Stimulated activated effector memory CD8-positive, alpha-beta T cell treated with anti-CD3 and anti-CD28 coated beads, Interleukin-12 subunit alpha, Interleukin-12 subunit beta, amount 100 ng/mL, for 72 hours (primary cell): ENCODE data around the gene LAPTM5.
"Not testable (repeated sequence)": the region's sequence is repeated elsewhere in the genome, so short reads cannot be mapped to it uniquely, and the experiment has no call there.

Source experiments
- ATAC-seq: fragments of 150-1000 bp; cut with Tn5 transposase; 2 replicates; pipeline ENCODE4 v1.10.0; 2021
- DNase-seq, 2 donors: peaks; one replicate each; pipeline ENCODE4 v3.0.0; 2021 to 2022; ENCODE audit warnings: low spot score in 2 of 2
- H3K27ac Mint-ChIP-seq: one replicate; pipeline ENCODE4 v1.8.0; 2022; ENCODE audit warnings: mild to moderate bottlenecking, mixed read lengths
- H3K36me3 Mint-ChIP-seq: one replicate; pipeline ENCODE4 v1.8.0; 2022; ENCODE audit warnings: mild to moderate bottlenecking, mixed read lengths
- H3K4me1 Mint-ChIP-seq: one replicate; pipeline ENCODE4 v1.8.0; 2022; ENCODE audit warnings: mixed read lengths
- H3K4me3 Mint-ChIP-seq: one replicate; pipeline ENCODE4 v1.8.0; 2022; ENCODE audit warnings: mild to moderate bottlenecking, mixed read lengths
- H3K9me3 Mint-ChIP-seq: one replicate; pipeline ENCODE4 v1.8.0; 2022; ENCODE audit warnings: mixed read lengths

LAPTM5 gene

DNA sequence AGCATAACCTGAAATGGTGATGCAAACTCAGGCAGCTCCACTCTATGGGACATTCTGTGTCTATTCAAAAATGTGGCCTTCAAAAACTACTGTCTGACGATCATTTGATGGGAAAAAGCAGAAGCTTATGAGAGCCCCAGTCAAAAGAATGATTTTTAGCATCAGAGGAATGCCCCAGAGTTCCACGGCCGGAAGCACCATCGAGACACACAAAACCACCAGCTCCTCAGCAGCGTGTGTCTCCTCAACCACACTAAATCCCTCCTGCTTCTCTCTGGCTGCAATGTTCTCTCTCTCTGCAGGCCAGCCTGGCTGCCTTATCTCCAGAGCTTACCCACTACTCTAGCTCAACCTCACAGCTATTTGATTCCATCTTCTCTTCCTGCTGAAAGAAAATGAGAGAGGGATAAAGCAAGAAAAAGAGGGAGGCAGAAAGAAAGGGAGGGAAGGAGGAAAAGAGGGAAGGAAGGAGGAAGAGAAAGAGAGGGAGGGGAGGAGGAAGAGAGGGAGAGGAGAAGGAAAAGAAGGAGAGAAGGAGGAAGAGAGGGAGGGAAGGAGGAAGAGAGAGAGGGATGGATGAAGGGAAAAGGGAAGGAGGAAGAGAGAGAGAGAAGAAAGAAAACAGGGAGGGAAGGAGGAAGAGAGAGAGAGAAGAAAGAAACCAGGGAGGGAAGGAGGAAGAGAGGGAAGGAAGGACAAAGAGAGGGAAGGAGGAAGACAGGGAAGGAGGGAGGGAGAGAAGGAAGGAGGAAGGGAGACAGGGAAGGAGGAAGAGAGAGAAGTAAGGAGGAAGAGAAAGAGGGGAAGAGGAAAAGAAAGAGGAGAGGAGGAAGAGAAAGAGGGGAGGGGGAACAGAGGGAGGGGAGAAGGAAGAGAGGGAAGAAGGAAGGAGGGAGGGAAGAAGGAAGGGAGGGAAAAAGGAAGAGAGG lies 33.5 kb upstream of the LAPTM5 start:
- Mint-ChIP-seq H3K36me3 (no peaks in the 10 kb centered on the region), H3K4me1 (peaks cover 9% of the 10 kb centered on the region), H3K27ac (peak overlapping the region; percentile 62), H3K4me3 (no peak overlapping the region), H3K9me3 (no peaks in the 10 kb centered on the region)
- ATAC-seq (peak; percentile 61), DNase-seq (no peak)

DNA sequence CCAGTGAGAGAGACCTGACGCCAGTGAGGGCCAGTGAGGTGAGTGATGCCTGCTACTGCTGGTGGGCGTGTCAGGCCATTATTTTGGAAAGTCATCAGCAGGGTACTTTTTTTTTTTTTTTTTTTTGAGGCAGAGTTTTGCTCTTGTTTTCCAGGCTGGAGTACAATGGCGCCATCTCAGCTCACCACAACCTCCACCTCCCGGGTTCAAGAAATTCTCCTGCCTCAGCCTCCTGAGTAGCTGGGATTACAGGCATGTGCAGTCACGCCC lies 32.6 kb upstream of the LAPTM5 start:
- not testable (repeated sequence) for H3K27ac Mint-ChIP-seq, H3K9me3 Mint-ChIP-seq

DNA sequence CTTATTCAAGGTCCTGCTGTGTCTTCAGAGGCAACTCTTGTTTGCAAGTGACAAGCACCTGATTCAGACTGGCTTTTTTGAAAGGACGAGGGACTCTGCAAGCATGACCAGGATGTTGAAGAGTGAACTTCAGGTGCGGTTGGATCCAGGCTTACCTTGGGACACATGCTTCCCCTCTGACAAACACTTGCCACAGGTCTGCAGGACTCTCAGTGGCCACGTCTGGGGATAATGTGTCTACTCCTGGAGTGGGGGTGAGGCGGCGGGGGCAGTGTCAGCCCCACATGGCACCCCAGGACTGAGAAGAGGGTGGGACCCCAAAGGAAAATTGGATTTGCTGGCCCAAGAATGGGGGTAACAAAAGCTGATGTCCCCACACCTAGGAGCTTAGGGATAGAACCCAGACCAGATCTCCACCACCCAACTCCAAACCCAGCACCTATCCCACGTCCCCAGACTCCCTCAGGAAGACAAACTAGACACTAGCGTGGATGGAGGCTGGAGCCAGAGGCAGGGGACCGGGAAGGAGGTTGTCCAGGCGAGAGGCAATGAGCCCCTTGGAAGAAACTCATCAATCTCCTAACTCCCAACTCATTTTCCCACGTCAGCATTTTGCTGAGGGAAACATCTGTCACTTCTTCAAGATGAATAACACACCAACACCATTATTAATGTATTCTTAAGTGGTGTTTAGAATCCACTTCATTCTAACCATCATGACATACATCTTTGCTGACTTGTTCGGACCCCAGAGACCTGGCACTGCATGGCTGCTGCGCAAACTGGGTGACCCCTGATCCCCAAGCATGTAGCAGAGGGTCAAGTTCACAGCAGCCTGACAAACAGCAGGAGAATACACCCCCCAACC lies 32.0 kb upstream of the LAPTM5 start:
- Mint-ChIP-seq H3K9me3 (no peaks in the 10 kb centered on the region), H3K4me3 (no peak overlapping the region), H3K4me1 (peaks cover 9% of the 10 kb centered on the region), H3K36me3 (no peaks in the 10 kb centered on the region), H3K27ac (no peak overlapping the region)
- no peak for DNase-seq
- ATAC-seq: no peak

More for the DNA sequence above, 32.6 kb upstream of the LAPTM5 start:
- ATAC-seq, H3K4me3 Mint-ChIP-seq, DNase-seq, H3K36me3 Mint-ChIP-seq, H3K4me1 Mint-ChIP-seq: not testable (repeated sequence)

DNA sequence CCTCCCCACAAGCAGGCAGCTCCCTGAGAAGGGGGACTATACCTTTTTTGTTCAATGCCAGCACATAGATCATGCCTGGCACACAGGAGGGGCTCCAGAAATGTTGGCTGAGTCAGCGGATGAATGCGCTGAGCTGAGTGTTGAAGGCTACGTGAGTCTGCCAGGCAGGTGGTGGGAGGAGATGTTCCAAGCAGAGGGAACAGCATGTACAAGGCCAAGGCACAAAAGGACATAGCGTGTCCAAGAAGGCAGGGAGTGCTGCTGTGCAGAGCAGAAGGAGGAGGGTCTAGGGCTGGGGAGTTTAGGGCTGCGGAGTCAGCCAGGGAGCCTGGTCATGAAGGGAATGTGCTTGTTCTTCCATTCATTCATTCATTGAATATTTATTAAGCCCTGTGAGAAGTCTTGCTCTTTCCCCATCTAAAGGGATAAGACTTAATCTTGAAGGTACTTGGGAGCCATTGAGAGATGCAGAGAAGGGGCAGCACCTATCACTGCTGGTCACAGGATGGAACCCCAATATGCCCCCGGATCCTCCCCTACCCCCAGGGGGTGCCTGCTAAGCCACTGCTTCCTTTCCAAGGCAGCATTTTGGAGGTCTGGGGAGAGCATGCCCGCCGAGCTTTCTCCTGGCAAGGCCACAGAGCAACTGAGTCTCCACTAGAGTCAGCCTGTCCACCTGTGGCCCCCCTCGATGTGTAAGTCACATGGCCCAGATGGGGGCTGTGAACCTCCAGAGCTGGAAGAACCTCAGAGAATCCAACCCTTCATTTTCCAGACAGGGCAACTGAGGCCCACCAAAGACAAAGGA lies 31.2 kb upstream of the LAPTM5 start:
- H3K27ac Mint-ChIP-seq: no peak overlapping the region
- no peak overlapping the region for H3K4me3 Mint-ChIP-seq
- H3K36me3 Mint-ChIP-seq: no peaks in the 10 kb centered on the region
- ATAC-seq (no peak), DNase-seq (no peak)
- peaks cover 9% of the 10 kb centered on the region for H3K4me1 Mint-ChIP-seq
- no peaks in the 10 kb centered on the region for H3K9me3 Mint-ChIP-seq

DNA sequence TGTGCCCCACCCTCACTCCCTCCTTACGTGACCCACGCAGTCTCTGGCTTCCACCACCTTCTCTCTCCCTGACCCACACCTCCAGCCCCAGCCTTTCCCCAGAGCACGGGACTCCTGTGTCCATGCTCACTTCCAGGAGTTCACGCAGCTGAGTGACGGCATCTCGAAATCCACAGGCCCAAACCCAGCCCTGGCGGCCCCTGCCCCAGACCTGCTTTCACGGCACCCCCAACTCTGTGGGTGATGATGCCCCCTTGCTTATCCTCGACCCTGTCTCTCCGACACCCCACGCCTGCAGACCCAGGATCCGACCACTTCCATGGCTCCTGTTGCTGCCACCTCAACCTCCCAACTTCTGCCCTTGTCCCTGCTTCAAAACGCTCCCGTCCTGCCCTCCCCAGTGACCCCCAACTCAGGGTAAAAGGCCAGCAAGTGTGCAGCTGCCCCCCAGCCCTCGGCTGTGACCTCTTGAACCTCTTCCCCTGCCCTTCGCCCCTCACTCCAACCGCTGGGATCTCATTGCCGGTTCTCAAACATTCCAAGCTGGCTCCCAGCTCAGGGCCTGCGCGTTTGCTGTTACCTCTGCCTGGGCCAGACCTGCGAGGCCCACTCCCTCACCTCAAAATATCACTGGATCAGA lies 30.4 kb upstream of the LAPTM5 start:
- Mint-ChIP-seq H3K9me3 (no peaks in the 10 kb centered on the region), H3K4me3 (no peak overlapping the region), H3K4me1 (peaks cover 9% of the 10 kb centered on the region), H3K36me3 (no peaks in the 10 kb centered on the region), H3K27ac (no peak overlapping the region)
- ATAC-seq (no peak), DNase-seq (no peak)

DNA sequence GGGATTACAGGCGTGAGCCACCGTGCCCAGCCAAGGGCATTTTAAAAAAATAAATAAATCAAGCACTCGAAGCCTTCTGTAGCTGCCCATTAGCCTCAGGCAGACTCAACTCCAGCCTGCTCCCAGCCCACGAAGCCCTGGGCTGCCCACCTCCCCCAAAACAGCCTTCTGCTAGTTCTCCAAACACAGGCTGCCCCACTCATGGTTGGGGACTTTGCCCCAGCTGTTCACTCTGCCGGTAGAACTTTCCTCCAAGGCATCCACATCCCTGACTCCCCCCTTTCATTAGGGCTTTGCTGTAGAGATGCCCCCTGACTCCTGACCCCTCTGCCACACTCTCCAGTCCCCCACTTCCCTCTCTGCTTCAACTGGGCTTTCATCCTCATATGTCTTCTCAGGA lies 29.7 kb upstream of the LAPTM5 start:
- Mint-ChIP-seq H3K4me1 (peaks cover 9% of the 10 kb centered on the region), H3K27ac (no peak overlapping the region), H3K36me3 (no peaks in the 10 kb centered on the region), H3K9me3 (no peaks in the 10 kb centered on the region), H3K4me3 (no peak overlapping the region)
- no peak for ATAC-seq
- DNase-seq: no peak

DNA sequence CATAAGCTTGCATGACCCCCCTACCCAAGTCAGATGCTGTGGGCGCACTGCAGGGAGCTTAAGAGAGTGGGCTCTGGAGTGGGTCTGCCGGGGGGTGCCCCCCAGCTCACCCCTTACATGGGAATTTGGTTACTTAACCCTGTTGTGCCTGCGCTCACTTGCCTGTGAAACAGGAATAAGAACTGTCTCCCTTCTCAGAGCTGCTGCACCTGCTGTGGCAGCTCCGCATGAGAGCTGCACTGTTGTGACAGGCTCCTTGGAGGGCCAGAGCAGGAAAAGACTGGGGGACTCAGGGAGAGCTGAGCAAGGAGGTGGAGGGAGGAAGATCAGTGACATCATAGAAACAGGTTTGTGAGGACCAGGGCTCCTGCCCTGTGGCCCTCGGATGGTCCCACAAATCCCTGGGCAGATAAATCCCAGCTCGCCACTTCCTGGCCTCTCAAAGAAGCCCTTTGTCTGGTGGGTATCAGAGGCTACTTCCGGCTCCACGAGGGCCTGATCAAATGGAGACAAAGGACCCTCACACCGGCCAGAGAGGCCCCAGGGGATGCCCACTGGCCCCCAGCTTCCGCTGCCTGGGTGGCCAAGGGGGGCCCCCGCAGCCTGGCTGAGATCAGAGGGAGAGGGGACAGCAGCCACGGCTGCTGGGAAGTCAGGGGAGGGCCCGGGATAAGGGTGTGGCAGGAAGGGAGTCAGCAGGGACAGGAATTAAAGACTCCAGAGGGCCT lies 28.9 kb upstream of the LAPTM5 start:
- H3K4me1 Mint-ChIP-seq: peaks cover 7% of the 10 kb centered on the region
- no peak for ATAC-seq
- no peak overlapping the region for H3K27ac Mint-ChIP-seq
- no peak overlapping the region for H3K4me3 Mint-ChIP-seq
- no peak for DNase-seq
- H3K9me3 Mint-ChIP-seq: no peaks in the 10 kb centered on the region
- no peaks in the 10 kb centered on the region for H3K36me3 Mint-ChIP-seq

DNA sequence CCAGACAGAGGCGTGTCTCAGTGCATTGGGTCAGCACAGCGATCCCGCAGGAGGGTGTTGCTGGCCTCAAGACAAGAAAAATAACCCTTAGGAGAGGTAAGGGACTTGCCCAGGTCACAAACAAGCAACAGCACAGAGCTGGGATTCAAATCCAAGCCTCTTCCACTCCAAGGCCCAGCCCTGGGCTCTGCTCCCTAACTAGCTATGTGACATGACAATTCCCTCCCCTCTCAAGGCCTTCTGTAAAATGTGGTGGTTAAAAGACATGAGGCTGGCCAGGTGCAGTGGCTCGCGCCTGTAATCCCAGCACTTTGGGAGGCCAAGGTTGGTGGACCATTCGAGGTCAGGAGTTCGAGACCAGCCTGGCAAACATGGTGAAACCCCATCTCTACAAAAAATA lies 28.1 kb upstream of the LAPTM5 start:
- Mint-ChIP-seq H3K9me3 (no peaks in the 10 kb centered on the region), H3K4me1 (peaks cover under 1% of the 10 kb centered on the region), H3K4me3 (no peak overlapping the region), H3K27ac (no peak overlapping the region), H3K36me3 (no peaks in the 10 kb centered on the region)
- DNase-seq (no peak), ATAC-seq (no peak)

DNA sequence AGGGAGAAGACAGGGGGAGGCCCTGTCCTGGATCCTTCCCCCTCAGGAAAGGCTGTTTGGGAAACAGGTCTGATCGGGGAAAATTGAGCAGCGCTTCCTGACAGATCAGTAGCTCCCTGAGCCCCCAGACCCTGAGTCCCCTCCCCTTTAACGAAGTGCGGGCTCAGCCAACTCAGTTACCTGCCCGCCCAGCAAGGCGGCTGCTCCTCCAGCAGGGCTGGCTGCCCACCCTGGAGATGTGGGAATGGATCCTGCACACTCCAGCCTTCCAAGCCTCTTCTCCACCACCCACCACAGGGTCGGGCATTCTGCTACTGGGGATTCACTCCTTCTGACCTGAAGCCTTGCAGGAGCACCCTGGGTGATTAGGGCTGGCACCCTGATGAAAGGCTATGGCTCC lies 27.6 kb upstream of the LAPTM5 start:
- DNase-seq (no peak), ATAC-seq (no peak)
- no peaks in the 10 kb centered on the region for H3K4me1 Mint-ChIP-seq
- peak overlapping the region; percentile 40 for H3K27ac Mint-ChIP-seq
- H3K9me3 Mint-ChIP-seq: no peaks in the 10 kb centered on the region
- no peaks in the 10 kb centered on the region for H3K36me3 Mint-ChIP-seq
- H3K4me3 Mint-ChIP-seq: no peak overlapping the region

DNA sequence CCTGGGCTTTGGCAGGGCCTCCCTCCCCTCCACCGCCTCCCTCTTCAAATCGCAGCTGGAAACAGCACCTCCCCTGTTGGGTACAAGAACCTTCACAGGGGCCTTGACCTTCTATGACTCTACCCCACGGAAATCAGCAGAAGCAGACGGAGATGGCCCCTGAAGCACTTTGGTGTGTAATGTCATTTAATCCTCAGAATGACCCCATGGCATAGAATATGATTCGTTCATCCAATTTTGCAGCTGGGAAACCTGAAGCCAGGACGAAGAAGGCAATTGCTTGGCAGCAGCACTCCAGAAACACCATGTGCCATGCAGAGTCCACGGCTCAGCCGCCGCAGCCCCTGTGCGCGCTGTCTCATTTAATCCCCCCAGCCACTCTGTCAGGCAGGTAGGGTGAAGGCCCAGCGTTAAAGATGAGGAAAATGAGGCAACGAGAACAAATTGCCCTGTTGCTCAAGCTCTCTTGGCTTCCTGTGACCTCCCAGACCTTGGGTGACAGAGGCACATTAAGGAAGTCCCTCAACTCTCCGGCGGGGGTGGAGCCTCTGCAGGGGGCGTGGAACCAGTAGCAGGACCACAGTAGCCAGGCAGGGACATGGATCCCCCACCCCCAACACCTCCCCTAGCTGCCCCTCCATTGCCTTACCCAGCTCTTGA lies 25.8 kb upstream of the LAPTM5 start:
- no peaks in the 10 kb centered on the region for H3K9me3 Mint-ChIP-seq
- no peak overlapping the region for H3K4me3 Mint-ChIP-seq
- H3K27ac Mint-ChIP-seq: no peak overlapping the region
- DNase-seq (no peak), ATAC-seq (no peak)
- peaks cover 3% of the 10 kb centered on the region for H3K4me1 Mint-ChIP-seq
- peaks cover 7% of the 10 kb centered on the region for H3K36me3 Mint-ChIP-seq

DNA sequence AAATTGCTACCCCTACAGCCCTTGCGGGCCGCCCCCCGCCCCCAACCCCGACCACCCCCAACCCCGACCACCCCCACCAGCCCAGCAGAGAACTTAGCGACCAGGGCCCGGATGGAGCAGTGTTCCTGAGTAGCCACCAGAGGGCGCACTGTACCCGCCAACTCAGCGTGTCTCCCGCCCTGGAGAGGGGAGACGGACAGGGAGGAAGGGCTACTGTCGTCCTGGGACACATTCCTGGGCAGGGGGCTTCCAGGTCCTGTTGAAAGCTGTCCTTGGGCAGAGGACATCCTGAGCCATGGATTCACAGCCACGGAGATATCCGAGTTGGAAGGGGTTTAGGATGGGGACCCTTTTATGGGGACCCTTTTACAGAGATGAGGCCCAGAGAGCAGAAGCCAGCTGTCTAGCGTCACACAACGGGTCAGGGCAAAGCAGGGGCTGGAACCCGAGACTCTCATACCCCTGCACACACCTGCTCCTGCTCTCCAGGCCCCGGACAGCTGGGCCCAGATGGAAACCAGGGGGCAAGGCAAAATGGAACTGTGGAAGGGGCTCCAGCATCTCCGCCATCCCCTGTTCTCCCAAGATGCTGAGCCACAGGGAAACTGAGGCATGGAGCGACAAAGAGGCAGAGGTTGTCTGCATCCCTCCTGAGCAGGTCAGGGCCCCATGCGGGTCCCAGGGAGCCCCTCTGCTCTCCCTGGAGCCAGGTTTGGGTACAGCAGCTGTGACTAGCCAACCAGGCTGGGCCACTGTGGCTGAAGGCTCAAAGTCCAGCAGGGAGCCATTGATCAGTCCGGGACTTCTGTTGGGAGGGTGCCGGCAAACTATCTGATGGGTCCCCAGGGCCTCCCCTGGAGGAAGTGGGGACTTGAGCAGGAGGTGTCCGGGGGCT lies 25.0 kb upstream of the LAPTM5 start:
- Mint-ChIP-seq H3K4me3 (no peak overlapping the region), H3K27ac (no peak overlapping the region), H3K9me3 (no peaks in the 10 kb centered on the region), H3K4me1 (peaks cover 6% of the 10 kb centered on the region), H3K36me3 (peaks cover 7% of the 10 kb centered on the region)
- DNase-seq: peak; percentile 69 to 87
- peak; percentile 71 for ATAC-seq

DNA sequence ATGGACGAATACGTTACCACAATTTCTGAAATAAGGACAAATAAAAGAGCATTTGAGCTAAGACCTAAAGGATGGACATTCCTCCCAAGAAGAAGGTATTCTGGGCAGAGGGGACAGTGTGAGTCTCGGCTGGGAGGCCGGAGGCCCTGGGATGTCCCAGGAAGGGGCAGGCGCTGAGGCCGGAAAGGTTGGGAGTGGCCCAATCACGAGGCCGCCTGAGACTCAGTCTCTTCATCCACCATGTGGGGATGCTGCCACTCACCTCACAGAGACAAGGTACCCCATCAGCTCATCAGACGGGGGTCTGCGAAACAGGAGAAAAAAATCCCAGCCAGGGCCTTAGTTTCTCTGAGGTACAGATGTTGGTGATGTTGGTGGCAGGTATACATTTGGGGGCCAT lies 24.3 kb upstream of the LAPTM5 start:
- DNase-seq (no peak), ATAC-seq (no peak)
- Mint-ChIP-seq H3K4me1 (peaks cover 6% of the 10 kb centered on the region), H3K4me3 (no peak overlapping the region), H3K9me3 (no peaks in the 10 kb centered on the region), H3K36me3 (peaks cover 7% of the 10 kb centered on the region), H3K27ac (no peak overlapping the region)

DNA sequence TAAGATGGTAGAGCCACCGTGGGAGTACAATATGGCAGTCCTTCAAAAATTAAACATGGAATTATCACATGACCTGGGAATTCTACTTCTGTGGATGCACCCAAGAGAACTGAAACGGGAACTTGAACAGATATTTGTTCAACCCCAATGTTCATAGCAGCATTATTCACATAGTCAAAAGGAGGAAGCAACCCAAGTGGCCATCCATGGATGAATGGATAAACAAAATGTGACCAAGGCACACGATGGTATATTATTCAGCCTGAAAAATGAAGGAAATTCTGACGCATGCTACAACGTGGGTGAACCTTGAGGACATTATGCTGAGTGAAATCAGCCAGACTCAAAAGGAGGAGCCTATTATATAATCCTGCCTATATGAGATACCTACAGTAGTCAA lies 22.8 kb upstream of the LAPTM5 start:
- peaks cover 6% of the 10 kb centered on the region for H3K4me1 Mint-ChIP-seq
- no peak overlapping the region for H3K4me3 Mint-ChIP-seq
- no peak for ATAC-seq
- H3K9me3 Mint-ChIP-seq: no peaks in the 10 kb centered on the region
- no peak for DNase-seq
- peaks cover 7% of the 10 kb centered on the region for H3K36me3 Mint-ChIP-seq
- no peak overlapping the region for H3K27ac Mint-ChIP-seq
